Cardiac muscle cell (in vitro differentiated cells and primary cell): ENCODE data around the gene RALGAPA1. TPM values are rescaled to one million over a fixed set of nuclear protein-coding genes. Genes with fewer than 3 reads are reported as not detected.

Source experiments
- DNase-seq, 2 donors: peaks; one replicate each; pipeline versions ENCODE4 v3.0.0 to v3.0.0-alpha.2; 2010 to 2017; ENCODE audit warnings: low read depth in 1 of 2, low spot score in 1 of 2
- H3K27ac ChIP-seq: fragments of 200-600 bp; sonication (generic); 2 replicates; pipeline ENCODE4 v1.5.1; 2016
- H3K27me3 ChIP-seq: fragments of 200-600 bp; sonication (generic); 2 replicates; pipeline ENCODE4 v1.6.0; 2016; ENCODE audit warnings: control low read depth
- H3K36me3 ChIP-seq: fragments of 200-600 bp; sonication (generic); 2 replicates; pipeline ENCODE4 v1.5.1; 2016; ENCODE audit warnings: control low read depth
- H3K4me1 ChIP-seq: fragments of 200-600 bp; sonication (generic); 2 replicates; pipeline ENCODE4 v1.8.1; 2017; ENCODE audit warnings: low read depth, mild to moderate bottlenecking, mixed run types
- H3K4me3 ChIP-seq: fragments of 200-600 bp; sonication (generic); 2 replicates; pipeline ENCODE4 v1.5.1; 2016; ENCODE audit warnings: mild to moderate bottlenecking
- H3K9me3 ChIP-seq: fragments of 200-600 bp; sonication (generic); 2 replicates; pipeline ENCODE4 v1.5.1; 2017; ENCODE audit warnings: low read depth, mild to moderate bottlenecking, control low read depth
- polyA plus RNA-seq: library from polyadenylated mRNA; unstranded; fragments of >200 nt; fragmentation: Nextera tagmentation; extraction: Ambion mirVana; gene quantifications from 2 replicates; pipeline ENCODE4 v1.2.1, GENCODE V29; 2016
- total RNA-seq: library from RNA; depleted of rRNA; stranded (reverse); fragments of >200 nt; gene quantifications from 2 replicates; pipeline ENCODE4 v1.2.3, GENCODE V29; 2016
- TF ChIP-seq, protein P1 (sequence below): IDR thresholded peaks from 2 replicates; pipeline ENCODE4 v1.5.1; 2012; ENCODE audit warnings: low read depth, mild to moderate bottlenecking, low read length

Gene RALGAPA1
- total and polyA plus RNA-seq, 2 experiments from 2014 or later, result 28.1 to 31.5 TPM

DNA sequence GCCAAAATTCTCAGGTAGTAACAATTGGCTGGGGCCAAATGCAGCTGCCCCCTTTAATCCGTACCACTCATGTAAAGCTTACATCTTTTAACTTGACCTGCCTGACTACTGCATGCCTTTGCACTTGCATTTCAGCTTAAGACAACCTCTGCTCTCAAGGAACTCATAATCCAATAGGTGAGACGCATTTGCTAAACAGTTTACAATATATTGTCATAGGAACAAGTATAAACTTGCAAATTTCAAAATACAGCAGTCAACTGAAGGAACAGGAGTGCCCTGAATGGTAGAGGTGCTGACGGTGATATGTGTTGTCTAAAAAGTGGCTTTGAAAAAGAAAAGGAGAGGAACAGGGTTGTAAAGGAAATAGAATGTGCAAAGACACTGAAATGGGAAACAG, 13.4 kb upstream of the RALGAPA1 start:
- Histone ChIP-seq H3K27me3 (no peaks in the 10 kb centered on the region), H3K9me3 (no peaks in the 10 kb centered on the region), H3K4me3 (no peak overlapping the region), H3K4me1 (peaks cover under 1% of the 10 kb centered on the region), H3K27ac (no peak overlapping the region), H3K36me3 (no peaks in the 10 kb centered on the region)
- no peak for DNase-seq
- TF ChIP-seq, protein P1, sequence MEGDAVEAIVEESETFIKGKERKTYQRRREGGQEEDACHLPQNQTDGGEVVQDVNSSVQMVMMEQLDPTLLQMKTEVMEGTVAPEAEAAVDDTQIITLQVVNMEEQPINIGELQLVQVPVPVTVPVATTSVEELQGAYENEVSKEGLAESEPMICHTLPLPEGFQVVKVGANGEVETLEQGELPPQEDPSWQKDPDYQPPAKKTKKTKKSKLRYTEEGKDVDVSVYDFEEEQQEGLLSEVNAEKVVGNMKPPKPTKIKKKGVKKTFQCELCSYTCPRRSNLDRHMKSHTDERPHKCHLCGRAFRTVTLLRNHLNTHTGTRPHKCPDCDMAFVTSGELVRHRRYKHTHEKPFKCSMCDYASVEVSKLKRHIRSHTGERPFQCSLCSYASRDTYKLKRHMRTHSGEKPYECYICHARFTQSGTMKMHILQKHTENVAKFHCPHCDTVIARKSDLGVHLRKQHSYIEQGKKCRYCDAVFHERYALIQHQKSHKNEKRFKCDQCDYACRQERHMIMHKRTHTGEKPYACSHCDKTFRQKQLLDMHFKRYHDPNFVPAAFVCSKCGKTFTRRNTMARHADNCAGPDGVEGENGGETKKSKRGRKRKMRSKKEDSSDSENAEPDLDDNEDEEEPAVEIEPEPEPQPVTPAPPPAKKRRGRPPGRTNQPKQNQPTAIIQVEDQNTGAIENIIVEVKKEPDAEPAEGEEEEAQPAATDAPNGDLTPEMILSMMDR, result no peak

DNA sequence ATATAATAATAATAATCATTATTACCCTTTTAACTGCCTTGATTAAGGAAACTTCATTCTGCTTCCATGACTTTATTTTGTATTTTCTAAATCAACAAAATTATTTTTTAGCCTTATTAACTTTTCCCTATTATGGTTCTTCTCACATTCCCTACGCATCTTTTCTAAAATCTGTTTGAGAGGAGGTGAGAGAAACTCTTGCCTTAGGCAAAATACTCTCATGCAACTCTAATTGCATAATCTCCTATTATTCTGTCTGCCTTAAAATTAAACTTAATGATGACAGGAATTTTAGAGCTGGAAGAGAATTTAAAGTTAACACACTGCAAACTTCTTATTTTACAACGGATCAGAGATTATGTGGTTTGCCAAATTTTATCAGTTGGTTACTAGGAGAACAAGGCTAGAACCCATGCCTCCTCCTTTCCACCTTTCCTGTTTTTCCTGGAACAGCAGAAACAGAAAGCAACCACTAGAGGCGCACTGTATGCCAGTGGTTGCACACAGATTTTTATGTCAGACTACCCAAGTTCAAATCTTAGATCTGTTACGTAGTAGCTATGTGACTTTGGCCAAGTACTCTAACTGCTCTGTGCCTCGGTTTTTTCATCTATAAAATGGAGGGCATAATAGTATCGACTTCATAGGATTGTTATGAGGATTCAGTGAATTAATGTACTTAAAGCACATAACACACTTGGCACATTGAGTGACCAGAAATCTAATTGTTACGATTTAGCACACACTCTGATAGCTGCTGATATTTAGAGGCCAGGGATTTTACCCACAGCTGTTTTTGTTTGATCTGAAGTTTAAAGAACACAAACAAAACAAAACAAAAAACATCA, 12.7 kb upstream of the RALGAPA1 start:
- Histone ChIP-seq H3K27ac (no peak overlapping the region), H3K27me3 (no peaks in the 10 kb centered on the region), H3K4me1 (no peaks in the 10 kb centered on the region), H3K36me3 (no peaks in the 10 kb centered on the region), H3K9me3 (no peaks in the 10 kb centered on the region), H3K4me3 (no peak overlapping the region)
- DNase-seq, result peak; percentile 43 to 62
- TF ChIP-seq, protein P1, result peak; percentile 87

DNA sequence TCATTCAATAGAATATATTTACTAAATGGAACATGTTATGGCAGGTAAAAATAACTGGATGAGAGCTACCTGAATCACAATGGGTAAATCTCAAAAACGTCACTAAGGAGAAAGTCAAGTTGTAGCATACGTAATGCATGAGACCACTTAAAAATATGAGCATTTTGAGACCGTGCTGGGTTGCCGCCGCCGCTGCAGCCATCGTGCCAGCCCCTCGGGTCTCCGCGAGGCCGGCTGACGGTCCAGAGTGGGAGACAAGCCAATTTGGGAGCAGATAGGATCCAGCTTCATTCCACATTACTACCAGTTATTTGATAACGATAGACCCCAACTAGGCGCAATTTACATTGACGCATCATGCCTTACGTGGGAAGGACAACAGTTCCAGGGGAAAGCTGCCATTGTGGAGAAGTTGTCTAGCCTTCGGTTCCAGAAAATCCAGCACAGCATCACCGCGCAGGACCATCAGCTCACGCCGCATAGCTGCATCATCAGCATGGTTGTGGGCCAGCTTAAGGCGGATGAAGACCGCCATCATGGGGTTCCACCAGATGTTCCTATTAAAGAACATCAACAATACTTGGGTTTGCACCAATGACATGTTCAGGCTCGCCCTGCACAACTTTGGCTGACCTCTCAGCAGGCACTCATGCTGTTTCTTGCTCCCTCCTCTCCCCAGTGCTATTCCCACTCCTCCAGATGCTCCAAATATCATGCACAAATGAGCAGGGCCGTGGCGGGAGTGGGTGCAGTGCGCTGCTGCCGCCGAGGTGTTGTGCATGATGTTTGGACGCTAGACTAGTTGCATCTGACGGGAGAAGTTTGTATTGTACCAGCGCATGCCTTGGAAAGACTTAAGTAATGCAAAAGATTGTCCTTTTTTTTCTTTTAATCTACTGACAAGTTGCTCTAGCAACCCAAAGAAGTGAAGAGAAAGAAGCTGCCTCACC, 10.8 kb upstream of the RALGAPA1 start:
- no peaks in the 10 kb centered on the region for H3K27me3 ChIP-seq
- TF ChIP-seq, protein P1, result no peak
- H3K4me1 ChIP-seq, result no peaks in the 10 kb centered on the region
- no peak overlapping the region for H3K27ac ChIP-seq
- no peak for DNase-seq
- H3K36me3 ChIP-seq, result no peaks in the 10 kb centered on the region
- no peak overlapping the region for H3K4me3 ChIP-seq
- H3K9me3 ChIP-seq, result no peaks in the 10 kb centered on the region

DNA sequence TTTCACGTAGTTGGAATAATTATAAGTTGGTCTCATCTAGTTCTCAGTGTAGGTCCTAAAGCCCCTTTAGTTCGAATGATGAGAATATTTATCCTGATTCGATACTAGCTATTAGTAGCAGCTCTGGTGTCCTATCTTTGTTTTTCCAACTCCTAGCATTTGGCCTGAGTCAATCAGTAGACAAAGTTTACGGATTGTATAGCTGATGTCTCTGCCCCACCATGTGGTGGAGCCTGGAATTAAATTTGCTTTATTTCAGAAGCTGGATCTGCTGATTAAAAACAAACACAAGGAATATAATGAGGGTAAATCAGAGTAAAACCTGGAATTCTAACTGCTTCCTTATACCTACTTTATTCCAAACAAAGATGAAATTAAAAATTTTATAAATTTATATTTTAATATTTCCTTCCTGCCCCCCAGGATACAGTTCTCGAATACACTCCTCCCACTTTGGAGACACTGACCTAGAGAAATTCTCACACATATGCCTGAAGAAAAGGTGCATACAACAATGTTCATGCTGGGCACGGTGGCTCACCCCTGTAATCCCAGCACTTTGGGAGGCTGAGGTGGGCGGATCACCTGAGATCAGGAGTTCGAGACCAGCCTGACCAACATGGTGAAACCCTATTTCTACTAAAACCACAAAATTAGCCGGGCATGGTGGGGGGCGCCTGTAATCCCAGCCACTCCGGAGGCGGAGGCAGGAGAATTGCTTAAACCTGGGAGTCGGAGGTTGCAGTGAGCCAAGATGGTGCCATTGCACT, 9.4 kb upstream of the RALGAPA1 start:
- H3K4me3 ChIP-seq, result no peak overlapping the region
- no peak overlapping the region for H3K27ac ChIP-seq
- H3K4me1 ChIP-seq, result no peaks in the 10 kb centered on the region
- no peaks in the 10 kb centered on the region for H3K27me3 ChIP-seq
- TF ChIP-seq, protein P1, result peak; percentile 62
- DNase-seq, result peak; percentile 50 to 61
- no peaks in the 10 kb centered on the region for H3K36me3 ChIP-seq
- no peaks in the 10 kb centered on the region for H3K9me3 ChIP-seq
